GM12878 (cell line): ENCODE results near the gene RADX.

Experiments used
- EZH2 ChIP-seq: IDR thresholded peaks from 2 replicates; pipeline ENCODE4 v1.6.1; 2012; ENCODE audit warnings: low read depth, mild to moderate bottlenecking, control low read depth, inconsistent platforms, low read length, borderline replicate concordance; ENCODE audit not compliant: control insufficient read depth
- MEF2A ChIP-seq: IDR thresholded peaks from 2 replicates; pipeline ENCODE4 v1.6.1; 2011; ENCODE audit warnings: low read depth, mild to moderate bottlenecking, low read length, moderate library complexity; ENCODE audit not compliant: insufficient read depth
- MYC ChIP-seq: IDR thresholded peaks from 2 replicates; pipeline ENCODE4 v1.6.1; 2011; ENCODE audit warnings: mild to moderate bottlenecking, low read length, moderate library complexity, inconsistent platforms; ENCODE audit not compliant: insufficient read depth, insufficient replicate concordance, insufficient read length, severe bottlenecking
- RFX5 ChIP-seq: IDR thresholded peaks from 2 replicates; pipeline ENCODE4 v1.6.1; 2011; ENCODE audit warnings: low read depth, low read length, improper control_type of control experiment
- SMC3 ChIP-seq: IDR thresholded peaks from 2 replicates; pipeline ENCODE4 v1.6.1; 2011; ENCODE audit warnings: low read length, improper control_type of control experiment, borderline replicate concordance
- TF ChIP-seq, protein P1 (sequence below): IDR thresholded peaks from 2 replicates; pipeline ENCODE4 v1.6.1; 2012; ENCODE audit warnings: low read depth, low read length, improper control_type of control experiment

DNA sequence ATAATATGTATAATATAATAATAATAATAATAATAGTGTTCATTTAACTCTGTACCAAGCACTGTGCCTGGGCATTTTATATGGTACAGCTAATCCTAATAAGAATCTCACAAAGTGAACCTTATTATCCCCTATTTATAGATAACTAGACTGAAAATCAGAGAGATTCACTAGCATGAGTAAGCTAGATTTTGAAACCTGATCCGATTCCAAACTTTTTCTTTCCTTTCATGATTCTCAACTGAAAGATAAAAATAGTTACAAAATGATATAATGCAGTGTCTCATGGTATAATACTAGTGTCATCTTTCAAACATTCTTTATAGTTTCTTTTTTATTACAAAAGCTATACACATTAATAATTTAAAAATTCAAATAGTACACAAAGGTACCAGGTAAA lies 58.9 kb downstream of the RADX start:
- no peak for TF ChIP-seq EZH2
- no peak for TF ChIP-seq SMC3
- TF ChIP-seq RFX5, result no peak
- no peak for TF ChIP-seq MEF2A
- TF ChIP-seq MYC, result no peak
- TF ChIP-seq, protein P1, sequence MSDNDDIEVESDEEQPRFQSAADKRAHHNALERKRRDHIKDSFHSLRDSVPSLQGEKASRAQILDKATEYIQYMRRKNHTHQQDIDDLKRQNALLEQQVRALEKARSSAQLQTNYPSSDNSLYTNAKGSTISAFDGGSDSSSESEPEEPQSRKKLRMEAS, result no peak
